Renal cortical epithelial cell (primary cell): ENCODE data around the gene MYLK3. TPM values are rescaled to one million over a fixed set of nuclear protein-coding genes. Genes with fewer than 3 reads are reported as not detected.
A peak's percentile ranks its signal among the peaks of the same experiment; 100 is the strongest.
"Not testable (repeated sequence)": the region's sequence is repeated elsewhere in the genome, so short reads cannot be mapped to it uniquely, and the experiment has no call there.

Experiments used
- DNase-seq: peaks from one replicate; pipeline ENCODE4 v3.0.0-alpha.2; 2011; ENCODE audit warnings: low read depth
- total RNA-seq: library from RNA; depleted of rRNA; stranded (reverse); fragments of >200 nt; gene quantifications from 2 replicates; pipeline ENCODE4 v1.2.3, GENCODE V29; 2014

Gene MYLK3
- total RNA-seq, 1 donor from 2014 or later: 0.50 TPM

- DNase-seq: peak; percentile 51
Measured at GRCh38 chr16:46689365-46690280, 58.5 kb downstream of the MYLK3 start, which contains the start of gene ORC6. Gene ORC6, plus strand, starts transcription at chr16:46689659. Its CDS starts 47 bp downstream, at chr16:46689706.

DNA sequence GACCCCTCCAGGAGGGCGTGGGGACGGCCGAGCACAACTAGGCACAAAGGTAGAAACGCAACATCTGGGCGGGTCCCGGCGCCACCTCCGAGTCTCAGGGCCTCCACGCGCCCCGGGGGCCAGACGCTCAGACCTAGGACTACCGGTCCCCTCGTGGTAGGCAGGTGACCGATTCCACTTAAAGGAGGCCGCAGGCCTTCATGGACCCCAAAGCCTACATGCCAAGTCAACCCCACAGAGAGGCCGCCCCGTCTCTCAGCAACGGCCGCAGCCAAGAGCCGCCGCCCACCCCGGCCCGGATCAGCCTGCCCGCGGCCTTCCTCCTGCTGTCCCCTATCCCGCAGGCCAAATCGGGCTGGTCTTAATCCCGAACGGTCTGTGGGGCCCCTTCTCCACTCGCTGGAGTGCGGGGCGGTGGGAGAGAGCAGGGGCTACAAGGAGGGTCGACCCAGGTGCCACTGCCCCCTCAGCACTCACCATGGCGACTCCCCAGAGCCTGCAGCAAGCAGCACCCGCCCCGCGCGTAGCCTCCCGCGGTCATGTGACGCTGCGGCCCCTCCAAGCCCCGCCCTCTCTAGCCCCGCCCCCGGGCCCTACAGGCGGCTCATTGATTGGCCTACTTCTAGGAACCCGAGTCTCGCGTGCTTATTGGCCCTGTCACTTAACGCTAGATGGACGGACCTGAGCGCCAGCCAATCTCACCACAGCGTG lies 59.3 kb downstream of the MYLK3 start, which contains the start of gene VPS35:
Gene VPS35, minus strand, starts transcription at position 525 of the 711 bp plus-strand sequence. Its CDS starts 45 bp downstream, at position 480.
- peak; percentile 96 for DNase-seq

DNA sequence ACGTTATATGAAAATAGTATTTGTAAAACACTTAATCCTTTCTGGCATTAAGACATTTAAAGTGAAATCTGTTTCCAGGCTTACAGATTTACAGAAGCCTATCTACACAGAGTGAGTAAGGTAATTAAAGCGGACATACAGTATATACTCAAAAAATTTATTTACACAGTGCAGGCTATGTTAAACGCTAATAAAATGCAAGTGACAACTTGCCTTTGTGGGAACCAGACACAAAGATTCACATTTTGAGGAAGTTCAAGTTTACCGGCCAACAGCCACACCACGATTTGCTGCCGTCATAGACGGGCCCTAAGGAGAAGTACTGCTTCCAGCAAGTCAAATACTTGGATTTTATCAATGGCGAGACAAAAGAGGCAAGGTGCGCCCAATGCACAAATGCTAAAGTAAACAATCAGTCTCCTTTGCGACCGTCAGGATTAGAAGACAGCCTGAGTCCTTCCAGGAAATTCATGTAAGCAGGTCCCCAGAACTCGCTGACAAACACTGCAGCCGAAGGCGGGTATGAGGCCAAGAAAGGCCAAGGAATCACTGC lies 60.0 kb downstream of the MYLK3 start:
- DNase-seq: peak; percentile 21

- DNase-seq: no peak
Measured at GRCh38 chr16:46687486-46687885, 60.7 kb downstream of the MYLK3 start.

GRCh38 chr16:46686815-46687473 lies 61.2 kb downstream of the MYLK3 start:
- no peak for DNase-seq

- not testable (repeated sequence) for DNase-seq
Measured at GRCh38 chr16:46681867-46682266, 66.3 kb downstream of the MYLK3 start.

DNA sequence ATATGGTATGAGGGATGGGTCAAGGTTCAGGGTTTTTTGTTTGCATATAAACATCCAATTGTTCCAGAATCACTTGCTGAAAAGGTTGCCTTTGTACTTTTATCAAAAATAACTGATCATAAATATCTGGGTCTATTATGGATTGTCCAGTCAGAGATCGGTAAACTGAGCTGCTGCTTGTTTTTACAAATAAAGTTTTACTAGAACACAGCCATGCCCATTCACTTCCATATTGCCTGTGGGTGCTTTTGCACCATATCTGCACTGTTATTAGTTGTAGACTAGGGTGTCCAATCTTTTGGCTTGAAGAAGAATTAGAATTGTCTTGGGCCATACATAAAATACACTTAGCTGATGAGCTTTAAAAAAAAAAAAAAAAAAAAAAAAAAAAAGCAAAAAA lies 70.2 kb downstream of the MYLK3 start:
- DNase-seq: not testable (repeated sequence)

- peak; percentile 66 for DNase-seq
Measured at GRCh38 chr16:46673320-46674013, 74.7 kb downstream of the MYLK3 start.

GRCh38 chr16:46662123-46662522 lies 86.0 kb downstream of the MYLK3 start:
- DNase-seq: no peak

GRCh38 chr16:46658925-46659324 lies 89.2 kb downstream of the MYLK3 start:
- DNase-seq: no peak

Other genes starting within 250 kb of the MYLK3 start
- gene SHCBP1, start 127.0 kb downstream of the MYLK3 start, total RNA-seq: 0.85 and 8.7 TPM in 2 replicates
- gene VPS35, start 59.2 kb downstream of the MYLK3 start, total RNA-seq: 195 and 215 TPM in 2 replicates
- gene ORC6, start 58.7 kb downstream of the MYLK3 start, total RNA-seq: 2.4 and 8.3 TPM in 2 replicates
- 13.5 and 14.2 TPM in 2 replicates for gene C16orf87, start 82.8 kb upstream of the MYLK3 start, total RNA-seq
- gene GPT2, start 136.0 kb upstream of the MYLK3 start, total RNA-seq: 25.7 and 36.3 TPM in 2 replicates
- 95.7 and 136 TPM in 2 replicates for gene DNAJA2, start 225.3 kb upstream of the MYLK3 start, total RNA-seq